ENCODE results near the gene RNF7.

DNA sequence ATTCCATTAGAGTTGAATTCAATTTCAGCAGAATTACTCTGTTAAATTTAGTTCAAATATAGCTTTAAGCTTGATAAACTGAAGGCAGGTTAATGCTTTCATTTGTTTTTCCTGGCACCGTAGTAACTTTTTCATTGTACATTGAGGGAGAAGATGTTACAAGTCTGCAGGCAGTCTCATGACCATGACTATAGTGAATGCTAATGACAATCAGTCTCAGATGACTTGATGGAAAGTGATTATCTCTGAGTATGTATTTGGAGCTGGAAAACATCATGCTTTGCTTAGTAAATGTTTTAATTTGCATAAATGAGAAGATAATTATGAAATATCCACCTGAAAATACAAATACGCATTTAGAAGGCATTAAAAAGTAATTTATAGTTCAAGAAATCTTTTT, 16.0 kb upstream of the RNF7 start:
- no peak for TF ChIP-seq EZH2 (IDR thresholded peaks at IDR 0.05; ENCODE audit: borderline replicate concordance, low read depth, low read length, severe bottlenecking)
- TF ChIP-seq, protein P1, sequence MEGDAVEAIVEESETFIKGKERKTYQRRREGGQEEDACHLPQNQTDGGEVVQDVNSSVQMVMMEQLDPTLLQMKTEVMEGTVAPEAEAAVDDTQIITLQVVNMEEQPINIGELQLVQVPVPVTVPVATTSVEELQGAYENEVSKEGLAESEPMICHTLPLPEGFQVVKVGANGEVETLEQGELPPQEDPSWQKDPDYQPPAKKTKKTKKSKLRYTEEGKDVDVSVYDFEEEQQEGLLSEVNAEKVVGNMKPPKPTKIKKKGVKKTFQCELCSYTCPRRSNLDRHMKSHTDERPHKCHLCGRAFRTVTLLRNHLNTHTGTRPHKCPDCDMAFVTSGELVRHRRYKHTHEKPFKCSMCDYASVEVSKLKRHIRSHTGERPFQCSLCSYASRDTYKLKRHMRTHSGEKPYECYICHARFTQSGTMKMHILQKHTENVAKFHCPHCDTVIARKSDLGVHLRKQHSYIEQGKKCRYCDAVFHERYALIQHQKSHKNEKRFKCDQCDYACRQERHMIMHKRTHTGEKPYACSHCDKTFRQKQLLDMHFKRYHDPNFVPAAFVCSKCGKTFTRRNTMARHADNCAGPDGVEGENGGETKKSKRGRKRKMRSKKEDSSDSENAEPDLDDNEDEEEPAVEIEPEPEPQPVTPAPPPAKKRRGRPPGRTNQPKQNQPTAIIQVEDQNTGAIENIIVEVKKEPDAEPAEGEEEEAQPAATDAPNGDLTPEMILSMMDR (IDR thresholded peaks at IDR 0.05; ENCODE audit: borderline replicate concordance, extremely low read depth, low read length, poor library complexity, severe bottlenecking) = no peak
